HepG2 (cell line): ENCODE data around the gene CBFA2T2. TPM values are rescaled to one million over a fixed set of nuclear protein-coding genes. Genes with fewer than 3 reads are reported as not detected.

Experiments
- ATF2 ChIP-seq: sonication (generic); formaldehyde crosslinking; IDR thresholded peaks from 2 replicates; pipeline ENCODE4 v1.4.0; 2020; ENCODE audit warnings: missing genetic modification reagents
- FOSL2 ChIP-seq: sonication (generic); formaldehyde crosslinking; IDR thresholded peaks from 2 replicates; pipeline ENCODE4 v1.4.0; 2020; ENCODE audit warnings: missing genetic modification reagents
- GTF2F1 ChIP-seq: fragments of 150-350 bp; IDR thresholded peaks from 2 replicates; pipeline ENCODE4 v1.6.1; 2014; ENCODE audit warnings: low read length
- GTF3A ChIP-seq: sonication (generic); formaldehyde crosslinking; conservative IDR thresholded peaks from 2 replicates; pipeline ENCODE4 v1.4.0; 2020; ENCODE audit warnings: mild to moderate bottlenecking, missing genetic modification reagents
- HMG20A ChIP-seq: IDR thresholded peaks from 2 replicates; pipeline ENCODE4 v1.6.1; 2016; ENCODE audit warnings: borderline replicate concordance
- KDM3A ChIP-seq: IDR thresholded peaks from 2 replicates; pipeline ENCODE4 v1.6.1; 2018; ENCODE audit warnings: low read depth, missing compliant biosample characterization
- KLF15 ChIP-seq: sonication (generic); formaldehyde crosslinking; IDR thresholded peaks from 2 replicates; pipeline ENCODE4 v1.8.1; 2023; ENCODE audit warnings: borderline replicate concordance, mild to moderate bottlenecking, inconsistent platforms, missing genetic modification reagents, mixed read lengths
- NFE2 ChIP-seq: sonication (generic); formaldehyde crosslinking; IDR thresholded peaks from 2 replicates; pipeline ENCODE4 v1.4.0; 2020; ENCODE audit warnings: missing genetic modification reagents
- PAWR ChIP-seq: sonication (generic); formaldehyde crosslinking; IDR thresholded peaks from 2 replicates; pipeline ENCODE4 v1.4.0; 2020; ENCODE audit warnings: missing genetic modification reagents, mild to moderate bottlenecking, borderline replicate concordance
- PCBP2 ChIP-seq: fragments of 200-400 bp; formaldehyde crosslinking; optimal IDR thresholded peaks from 2 replicates; pipeline ENCODE3; 2018; ENCODE audit warnings: low read length, low read depth; ENCODE audit not compliant: poor library complexity, severe bottlenecking
- RARG ChIP-seq: sonication (generic); formaldehyde crosslinking; IDR thresholded peaks from 2 replicates; pipeline ENCODE4 v1.4.0; 2020; ENCODE audit warnings: low read depth, mild to moderate bottlenecking, missing genetic modification reagents
- RXRA ChIP-seq: sonication (generic); formaldehyde crosslinking; IDR thresholded peaks from 2 replicates; pipeline ENCODE4 v1.5.1; 2020; ENCODE audit warnings: missing genetic modification reagents
- ZBTB7A ChIP-seq: sonication (generic); formaldehyde crosslinking; IDR thresholded peaks from 2 replicates; pipeline ENCODE4 v1.8.0; 2022; ENCODE audit warnings: mild to moderate bottlenecking, missing genetic modification reagents
- ZFP90 ChIP-seq: sonication (generic); formaldehyde crosslinking; IDR thresholded peaks from 2 replicates; pipeline ENCODE4 v1.8.0; 2022; ENCODE audit warnings: missing genetic modification reagents, mild to moderate bottlenecking, inconsistent platforms, borderline replicate concordance
- ZFYVE20 ChIP-seq: sonication (generic); formaldehyde crosslinking; IDR thresholded peaks from 2 replicates; pipeline ENCODE4 v1.8.0; 2023; ENCODE audit warnings: low read depth, mild to moderate bottlenecking, moderate library complexity, missing genetic modification reagents, borderline replicate concordance
- ZNF263 ChIP-seq: sonication (generic); formaldehyde crosslinking; IDR thresholded peaks from 2 replicates; pipeline ENCODE4 v1.4.0; 2020; ENCODE audit warnings: missing genetic modification reagents
- ZNF331 ChIP-seq: sonication (generic); formaldehyde crosslinking; IDR thresholded peaks from 2 replicates; pipeline ENCODE4 v1.4.0; 2020; ENCODE audit warnings: missing genetic modification reagents
- ZNF430 ChIP-seq: sonication (generic); formaldehyde crosslinking; IDR thresholded peaks from 2 replicates; pipeline ENCODE4 v1.9.0; 2021; ENCODE audit warnings: mild to moderate bottlenecking, missing genetic modification reagents
- ZNF761 ChIP-seq: sonication (generic); formaldehyde crosslinking; conservative IDR thresholded peaks from 2 replicates; pipeline ENCODE4 v1.4.0; 2020; ENCODE audit warnings: mild to moderate bottlenecking, missing genetic modification reagents
- ZNF773 ChIP-seq: sonication (generic); formaldehyde crosslinking; IDR thresholded peaks from 2 replicates; pipeline ENCODE4 v1.4.0; 2020; ENCODE audit warnings: missing genetic modification reagents, borderline replicate concordance
- ZNF792 ChIP-seq: IDR thresholded peaks from 2 replicates; pipeline ENCODE4 v1.6.1; 2016
- ZSCAN30 ChIP-seq: sonication (generic); formaldehyde crosslinking; IDR thresholded peaks from 2 replicates; pipeline ENCODE4 v1.5.0; 2020; ENCODE audit warnings: mild to moderate bottlenecking, missing genetic modification reagents
- polyA plus RNA-seq, 8 experiments: library from polyadenylated mRNA; depleted of rRNA in 3 of 8; stranded (reverse) in 7 of 8; unstranded in 1 of 8; fragments of >200 nt; fragmentation: Illumina TruSeq in 4 of 8; extraction: Trizol in 4 of 8; gene quantifications; 2 replicates each; pipeline versions ENCODE4 v1.2.1 to v1.2.3, GENCODE V29; 2011 to 2016; ENCODE audit warnings: low read depth in 4 of 8, missing spikeins in 1 of 8, mixed read lengths in 1 of 8; ENCODE audit not compliant: insufficient read depth in 1 of 8
- total RNA-seq, 5 experiments: library from RNA; depleted of rRNA; stranded (reverse); fragments of >200 nt; fragmentation: Illumina TruSeq; extraction: Trizol; gene quantifications; 2 replicates each; pipeline ENCODE4 v1.2.3, GENCODE V29; 2016; ENCODE audit warnings: low read depth in 1 of 5
- TF ChIP-seq, protein P1 (sequence below): sonication (generic); formaldehyde crosslinking; IDR thresholded peaks from 2 replicates; pipeline ENCODE4 v1.4.0; 2020; ENCODE audit warnings: missing genetic modification reagents

CBFA2T2 gene
- total and polyA plus RNA-seq, 2 of the 13 experiments (the other 11 are each of a cell fraction or from before 2014, with no cell fraction given) = 6.3 to 21.2 TPM

DNA sequence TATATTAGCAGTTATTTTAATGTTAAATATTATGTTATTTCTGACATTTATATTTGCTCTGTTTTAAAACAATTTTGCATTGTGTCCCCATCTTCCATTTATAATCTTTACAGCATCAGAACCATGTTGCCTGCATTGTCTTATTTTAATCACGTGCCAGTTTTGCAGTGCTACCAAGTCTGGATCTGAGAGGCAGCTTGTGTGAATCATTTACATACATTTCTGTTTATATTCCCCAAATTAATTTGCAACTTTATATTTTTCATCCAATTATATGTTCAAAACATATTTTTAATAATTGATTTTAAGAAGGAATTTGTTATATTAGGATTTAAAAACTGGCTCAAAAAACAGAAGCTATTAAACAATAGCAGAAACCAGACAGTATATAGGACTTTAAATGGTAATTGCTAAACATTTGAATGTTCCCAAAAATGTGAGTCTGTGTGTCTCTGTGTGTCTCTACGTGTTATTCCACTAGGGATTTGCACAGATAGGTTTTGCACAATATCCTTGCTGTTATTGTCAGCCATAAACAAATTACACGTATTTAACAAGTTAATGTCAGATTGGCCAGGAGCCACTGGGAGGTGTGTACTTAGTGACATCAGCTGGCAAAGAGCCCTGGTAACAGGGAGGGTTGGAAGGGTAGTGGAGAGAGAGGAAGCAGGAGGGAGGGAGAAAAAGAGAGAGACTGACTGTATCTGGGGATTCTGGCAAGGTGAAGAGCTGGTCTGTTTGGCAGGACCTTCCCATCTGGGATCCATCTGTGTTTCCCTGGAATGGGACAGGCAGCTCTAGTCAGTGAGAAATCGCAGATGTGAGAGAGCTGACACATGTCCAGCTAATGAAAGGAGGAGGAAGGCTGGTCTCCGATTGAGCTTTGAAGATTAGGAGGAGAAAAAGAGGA is 72.1 kb downstream of the CBFA2T2 start (continued):
- TF ChIP-seq GTF3A (CRISPR knock-in tag) (no peak), PAWR (CRISPR knock-in tag) (no peak), ZNF263 (CRISPR knock-in tag) (no peak), ZBTB7A (CRISPR knock-in tag) (no peak), ZFYVE20 (CRISPR knock-in tag) (no peak), RARG (0 out of 2 replicates have a peak, but pooled peaks have one; percentile 42), ZNF761 (CRISPR knock-in tag) (no peak), RXRA (no peak; the same call in 1 of the 2 replicates), FOSL2 (CRISPR knock-in tag) (peak; percentile 85), ZNF773 (no peak), ZFP90 (CRISPR knock-in tag) (no peak), KLF15 (CRISPR knock-in tag) (no peak), ZSCAN30 (0 out of 2 replicates have a peak, but pooled peaks have one; percentile 28), GTF2F1 (no peak), ZNF792 (CRISPR knock-in tag) (peak; percentile 61; the same call in 1 of the 2 replicates), ZNF430 (CRISPR knock-in tag) (no peak), KDM3A (no peak), PCBP2 (no peak), NFE2 (CRISPR knock-in tag) (no peak), ATF2 (CRISPR knock-in tag) (peak; percentile 95), ZNF331 (CRISPR knock-in tag) (peak; percentile 31; the same call in 1 of the 2 replicates), HMG20A (peak; percentile 14; the same call in 1 of the 2 replicates)
- TF ChIP-seq, protein P1, sequence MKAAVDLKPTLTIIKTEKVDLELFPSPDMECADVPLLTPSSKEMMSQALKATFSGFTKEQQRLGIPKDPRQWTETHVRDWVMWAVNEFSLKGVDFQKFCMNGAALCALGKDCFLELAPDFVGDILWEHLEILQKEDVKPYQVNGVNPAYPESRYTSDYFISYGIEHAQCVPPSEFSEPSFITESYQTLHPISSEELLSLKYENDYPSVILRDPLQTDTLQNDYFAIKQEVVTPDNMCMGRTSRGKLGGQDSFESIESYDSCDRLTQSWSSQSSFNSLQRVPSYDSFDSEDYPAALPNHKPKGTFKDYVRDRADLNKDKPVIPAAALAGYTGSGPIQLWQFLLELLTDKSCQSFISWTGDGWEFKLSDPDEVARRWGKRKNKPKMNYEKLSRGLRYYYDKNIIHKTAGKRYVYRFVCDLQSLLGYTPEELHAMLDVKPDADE (CRISPR knock-in tag) = no peak
